Osteoblast (primary cell): ENCODE data around the gene SLITRK5. TPM values are rescaled to one million over a fixed set of nuclear protein-coding genes. Genes with fewer than 3 reads are reported as not detected.

Source experiments
- DNase-seq: peaks from one replicate; pipeline ENCODE4 v3.0.0; 2011; ENCODE audit warnings: low spot score, mixed read lengths; ENCODE audit not compliant: insufficient read length; ENCODE audit errors: missing footprints
- H2AFZ ChIP-seq: 2 replicates; pipeline ENCODE4 v1.6.0; 2011; ENCODE audit warnings: mild to moderate bottlenecking, low read length
- H3K27ac ChIP-seq: 2 replicates; pipeline ENCODE4 v1.5.1; 2011; ENCODE audit warnings: mild to moderate bottlenecking, low read depth, low read length, moderate library complexity
- H3K27me3 ChIP-seq: 2 replicates; pipeline ENCODE4 v1.6.0; 2012; ENCODE audit warnings: mild to moderate bottlenecking, control low read depth, inconsistent platforms, low read length, moderate library complexity; ENCODE audit not compliant: insufficient read depth
- H3K36me3 ChIP-seq: 2 replicates; pipeline ENCODE4 v1.5.1; 2011; ENCODE audit warnings: mild to moderate bottlenecking, low read length, control low read depth, moderate library complexity; ENCODE audit not compliant: insufficient read depth
- H3K4me1 ChIP-seq: 2 replicates; pipeline ENCODE4 v1.5.1; 2011; ENCODE audit warnings: mild to moderate bottlenecking, low read length, control low read depth, moderate library complexity; ENCODE audit not compliant: insufficient read depth
- H3K4me2 ChIP-seq: 2 replicates; pipeline ENCODE4 v1.6.0; 2011; ENCODE audit warnings: mild to moderate bottlenecking, low read length; ENCODE audit not compliant: insufficient read depth
- H3K4me3 ChIP-seq: fragments of 200-600 bp; sonication (generic); 3 replicates; pipeline ENCODE4 v1.5.1; 2012; ENCODE audit warnings: mild to moderate bottlenecking, low read length, inconsistent platforms; ENCODE audit not compliant: insufficient read depth
- H3K79me2 ChIP-seq: 2 replicates; pipeline ENCODE4 v1.6.0; 2012; ENCODE audit warnings: mild to moderate bottlenecking, low read length, control low read depth, inconsistent platforms; ENCODE audit not compliant: insufficient read depth
- H3K9me3 ChIP-seq: 2 replicates; pipeline ENCODE4 v1.5.1; 2011; ENCODE audit warnings: low read depth, low read length, control low read depth
- H4K20me1 ChIP-seq: 2 replicates; pipeline ENCODE4 v1.6.0; 2012; ENCODE audit warnings: mild to moderate bottlenecking, low read length, control low read depth; ENCODE audit not compliant: insufficient read depth
- total RNA-seq: library from RNA; depleted of rRNA; stranded (reverse); fragments of >200 nt; gene quantifications from 2 replicates; pipeline ENCODE4 v1.2.3, GENCODE V29; 2012
- TF ChIP-seq, protein P1 (sequence below): IDR thresholded peaks from 2 replicates; pipeline ENCODE4 v1.5.1; 2011; ENCODE audit warnings: mild to moderate bottlenecking, low read depth, low read length, moderate library complexity; ENCODE audit errors: extremely low read depth

Gene SLITRK5
- total RNA-seq, 1 donor, result not detected

DNA sequence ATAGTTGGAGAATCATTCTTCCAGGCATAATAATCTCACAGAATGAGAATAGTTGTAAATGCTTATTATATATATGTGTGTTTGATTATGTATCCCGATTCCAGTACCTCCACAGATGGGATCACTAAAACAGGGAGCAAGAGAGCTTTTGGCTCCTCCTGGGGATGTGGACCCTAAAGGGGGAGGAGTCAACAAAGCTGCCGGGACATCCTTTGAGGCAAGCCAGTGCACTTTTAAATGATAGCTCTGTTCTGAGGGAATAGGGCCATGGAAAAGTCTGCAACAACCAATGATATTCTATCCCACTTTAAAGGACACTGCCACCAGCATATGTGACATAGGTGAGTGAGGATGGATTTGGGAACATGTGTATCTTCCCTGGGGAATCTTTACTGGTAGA is 40.8 kb downstream of the SLITRK5 start:
- DNase-seq, result no peak
- H3K9me3 ChIP-seq, result no peaks in the 10 kb centered on the region
- TF ChIP-seq, protein P1, sequence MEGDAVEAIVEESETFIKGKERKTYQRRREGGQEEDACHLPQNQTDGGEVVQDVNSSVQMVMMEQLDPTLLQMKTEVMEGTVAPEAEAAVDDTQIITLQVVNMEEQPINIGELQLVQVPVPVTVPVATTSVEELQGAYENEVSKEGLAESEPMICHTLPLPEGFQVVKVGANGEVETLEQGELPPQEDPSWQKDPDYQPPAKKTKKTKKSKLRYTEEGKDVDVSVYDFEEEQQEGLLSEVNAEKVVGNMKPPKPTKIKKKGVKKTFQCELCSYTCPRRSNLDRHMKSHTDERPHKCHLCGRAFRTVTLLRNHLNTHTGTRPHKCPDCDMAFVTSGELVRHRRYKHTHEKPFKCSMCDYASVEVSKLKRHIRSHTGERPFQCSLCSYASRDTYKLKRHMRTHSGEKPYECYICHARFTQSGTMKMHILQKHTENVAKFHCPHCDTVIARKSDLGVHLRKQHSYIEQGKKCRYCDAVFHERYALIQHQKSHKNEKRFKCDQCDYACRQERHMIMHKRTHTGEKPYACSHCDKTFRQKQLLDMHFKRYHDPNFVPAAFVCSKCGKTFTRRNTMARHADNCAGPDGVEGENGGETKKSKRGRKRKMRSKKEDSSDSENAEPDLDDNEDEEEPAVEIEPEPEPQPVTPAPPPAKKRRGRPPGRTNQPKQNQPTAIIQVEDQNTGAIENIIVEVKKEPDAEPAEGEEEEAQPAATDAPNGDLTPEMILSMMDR, result no peak
- no peak overlapping the region for H3K4me2 ChIP-seq
- H3K4me3 ChIP-seq, result no peak overlapping the region
- H3K4me1 ChIP-seq, result no peaks in the 10 kb centered on the region
- H3K36me3 ChIP-seq, result no peaks in the 10 kb centered on the region
- no peak overlapping the region for H2AFZ ChIP-seq
- H3K27me3 ChIP-seq, result no peaks in the 10 kb centered on the region
- no peaks in the 10 kb centered on the region for H3K79me2 ChIP-seq
- no peak overlapping the region for H3K27ac ChIP-seq
- H4K20me1 ChIP-seq, result no peaks in the 10 kb centered on the region
